Endothelial cell of umbilical vein (primary cell): Measurements from ENCODE around the gene DDR2. TPM values are rescaled to one million over a fixed set of nuclear protein-coding genes. Genes with fewer than 3 reads are reported as not detected.

Experiments
- BruUV-seq: library from RNA; stranded (reverse); fragments of 400-500 nt; replicated peaks from 2 replicates; lab custom pipeline; 2021; lab: Mats Ljungman, UMichigan
- CTCF ChIA-PET: fragments of 300-600, 350-600 bp; sonication (Branson Sonifier 250); formaldehyde crosslinking; loops from one replicate; lab custom pipeline; 2021; ENCODE audit warnings: antibody characterized with exemption, inconsistent platforms; lab: Charles Lee
- POLR2A ChIA-PET: fragments of 300-600, 350-600 bp; sonication (Branson Sonifier 250); formaldehyde crosslinking; loops from one replicate; lab custom pipeline; 2021; ENCODE audit warnings: antibody characterized with exemption, inconsistent platforms; lab: Charles Lee
- DNase-seq: peaks from one replicate; pipeline ENCODE4 v3.0.0-alpha.2; 2011; ENCODE audit warnings: low read depth, low spot score
- FAIRE-seq: peaks from 2 replicates; lab custom pipeline; 2011; peaks lifted over from hg19 to GRCh38; lab: Jason Lieb, UNC
- H2AFZ ChIP-seq: 2 replicates; pipeline ENCODE4 v1.6.0; 2012; ENCODE audit warnings: low read depth, low read length, control low read depth, inconsistent platforms
- H3K27ac ChIP-seq: 2 replicates; pipeline ENCODE4 v1.5.1; 2011; ENCODE audit warnings: low read depth, mild to moderate bottlenecking, control low read depth, low read length, moderate library complexity; ENCODE audit not compliant: insufficient read depth
- H3K27me3 ChIP-seq, 2 experiments: 2 replicates each; pipeline versions ENCODE4 v1.6.0 to v1.6.1; 2011; ENCODE audit warnings: low read length in 2 of 2, mixed read lengths in 1 of 2; ENCODE audit not compliant: control insufficient read depth in 2 of 2, insufficient read depth in 2 of 2
- H3K36me3 ChIP-seq, 2 experiments: 2 replicates in 1 of 2; 3 replicates in 1 of 2; pipeline ENCODE4 v1.5.1; 2011; ENCODE audit warnings: low read length in 2 of 2, mild to moderate bottlenecking in 1 of 2, moderate library complexity in 1 of 2; ENCODE audit not compliant: control insufficient read depth in 2 of 2, insufficient read depth in 2 of 2; ENCODE audit errors: extremely low read depth in 1 of 2
- H3K4me1 ChIP-seq: 3 replicates; pipeline ENCODE4 v1.5.1; 2011; ENCODE audit warnings: mild to moderate bottlenecking, low read length; ENCODE audit not compliant: control insufficient read depth, insufficient read depth; ENCODE audit errors: extremely low read depth
- H3K4me2 ChIP-seq: 2 replicates; pipeline ENCODE4 v1.6.1; 2011; ENCODE audit warnings: low read length, control low read depth, mixed read lengths; ENCODE audit not compliant: insufficient read depth
- H3K4me3 ChIP-seq, 3 experiments: fragments of 200-600 bp in 1 of 3; sonication (generic), shearing (Covaris generic) in 1 of 3; replicated peaks in 1 of 3; 2 replicates each; pipeline ENCODE4 v1.5.1; 2011 to 2016; ENCODE audit warnings: control low read depth in 3 of 3, low read length in 3 of 3, mild to moderate bottlenecking in 2 of 3, inconsistent platforms in 1 of 3, low read depth in 1 of 3, moderate library complexity in 1 of 3; ENCODE audit not compliant: insufficient read depth in 1 of 3
- H3K79me2 ChIP-seq: 2 replicates; pipeline ENCODE4 v1.6.0; 2012; ENCODE audit warnings: low read length, inconsistent platforms; ENCODE audit not compliant: control insufficient read depth, insufficient read depth
- H3K9ac ChIP-seq: replicated peaks from 2 replicates; pipeline ENCODE3; 2011; ENCODE audit warnings: low read length, control low read depth; ENCODE audit not compliant: insufficient read depth; ENCODE audit errors: extremely low read depth
- H3K9me1 ChIP-seq: replicated peaks from 3 replicates; pipeline ENCODE4 v1.6.0; 2011; ENCODE audit warnings: mild to moderate bottlenecking, low read length; ENCODE audit not compliant: control insufficient read depth, insufficient read depth; ENCODE audit errors: extremely low read depth
- H3K9me3 ChIP-seq: replicated peaks from 2 replicates; pipeline ENCODE4 v1.5.1; 2012; ENCODE audit warnings: low read length, inconsistent platforms; ENCODE audit not compliant: control insufficient read depth, insufficient read depth
- H4K20me1 ChIP-seq: replicated peaks from 2 replicates; pipeline ENCODE3; 2011; ENCODE audit warnings: mild to moderate bottlenecking, low read length; ENCODE audit not compliant: control insufficient read depth, insufficient read depth; ENCODE audit errors: extremely low read depth
- EZH2 ChIP-seq: IDR thresholded peaks from 2 replicates; pipeline ENCODE4 v1.6.1; 2012; ENCODE audit warnings: borderline replicate concordance, low read depth, mild to moderate bottlenecking, moderate library complexity, low read length, inconsistent platforms; ENCODE audit not compliant: severe bottlenecking
- GATA2 ChIP-seq: IDR thresholded peaks from 2 replicates; pipeline ENCODE4 v1.7.0; 2011; ENCODE audit warnings: low read depth, mild to moderate bottlenecking, moderate library complexity, mixed read lengths, low read length; ENCODE audit not compliant: insufficient read length, insufficient read depth
- JUN ChIP-seq: IDR thresholded peaks from 2 replicates; pipeline ENCODE4 v1.6.1; 2011; ENCODE audit warnings: borderline replicate concordance, low read depth; ENCODE audit not compliant: insufficient read length, insufficient read depth
- MYC ChIP-seq: IDR thresholded peaks from one replicate; pipeline ENCODE4 v1.6.1; 2011; ENCODE audit warnings: mild to moderate bottlenecking, low read depth, low read length
- POLR2A ChIP-seq: IDR thresholded peaks from 2 replicates; pipeline ENCODE4 v1.6.1; 2012; ENCODE audit warnings: low read depth, mild to moderate bottlenecking, control low read depth, low read length
- POLR2AphosphoS5 ChIP-seq: IDR thresholded peaks from 2 replicates; pipeline ENCODE4 v1.6.1; 2012; ENCODE audit warnings: low read depth, mild to moderate bottlenecking, control low read depth, low read length, moderate library complexity; ENCODE audit not compliant: insufficient read depth
- dilution Hi-C: fragments of 300-500 bp; cut with MboI; formaldehyde crosslinking; loops from one replicate; pipeline ENCODE4 v1.15.0; 2019; ENCODE audit warnings: low sequenced_read_pairs; ENCODE audit not compliant: extremely low pct_ligation_motif_present
- intact Hi-C: fragments of 100-400 bp; cut with micrococcal nuclease; formaldehyde crosslinking; loops from one replicate; pipeline ENCODE4 v1.10.0; 2022
- polyA plus RNA-seq, 4 experiments: library from polyadenylated mRNA; depleted of rRNA in 3 of 4; stranded (reverse) in 3 of 4; unstranded in 1 of 4; fragments of >200 nt; gene quantifications; 2 replicates each; pipeline versions ENCODE4 v1.2.1 to v1.2.3, GENCODE V29; 2011 to 2012; ENCODE audit warnings: missing spikeins in 1 of 4
- total RNA-seq: library from RNA; stranded (reverse); gene quantifications from 2 replicates; pipeline ENCODE4 v1.2.3, GENCODE V29; 2021
- TF ChIP-seq, protein P1 (sequence below), 2 donors: IDR thresholded peaks; 1 replicate in 1 of 2; 2 replicates in 1 of 2; pipeline ENCODE4 v1.5.1; 2011; ENCODE audit warnings: low read length in 2 of 2, mild to moderate bottlenecking in 2 of 2, moderate library complexity in 2 of 2, control low read depth in 1 of 2, inconsistent platforms in 1 of 2, low read depth in 1 of 2; ENCODE audit not compliant: insufficient read depth in 1 of 2; ENCODE audit errors: extremely low read depth in 1 of 2
- TF ChIP-seq, protein P2 (sequence below): IDR thresholded peaks from 2 replicates; pipeline ENCODE4 v1.6.1; 2011; ENCODE audit not compliant: insufficient read depth, insufficient read length

DDR2 gene
- total and polyA plus RNA-seq, 2 donors (not counting 3 experiments of a cell fraction or from before 2014, with no cell fraction given), result 27.8 to 30.8 TPM

DNA sequence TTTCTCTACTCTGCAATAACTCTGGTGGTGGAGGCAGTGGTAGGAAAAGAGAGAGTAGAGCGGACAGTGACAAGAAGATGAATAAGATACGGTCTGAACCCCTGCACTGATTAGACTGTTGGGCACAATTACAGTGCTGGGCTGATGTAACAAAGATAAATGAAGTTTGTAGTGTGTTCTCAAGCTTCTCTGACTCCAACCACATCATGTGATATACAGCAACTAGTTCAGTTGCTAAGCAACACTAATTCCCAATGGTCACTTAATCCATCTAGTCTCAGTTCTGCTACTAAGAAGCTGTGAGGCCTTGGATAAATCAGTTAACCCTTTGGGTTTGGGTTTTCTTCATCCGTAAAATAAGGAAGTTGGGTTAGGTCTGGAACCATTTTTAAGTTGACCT is 17.3 kb downstream of the DDR2 start:
- Histone ChIP-seq H3K36me3 (no peaks in the 10 kb centered on the region), H3K4me2 (no peak overlapping the region), H3K9me1 (no peaks in the 10 kb centered on the region), H3K4me3 (no peak overlapping the region), H3K79me2 (peaks cover 30% of the 10 kb centered on the region), H3K9me3 (no peaks in the 10 kb centered on the region), H3K4me1 (no peaks in the 10 kb centered on the region), H3K9ac (no peak overlapping the region), H2AFZ (no peak overlapping the region), H3K27me3 (no peaks in the 10 kb centered on the region), H4K20me1 (no peaks in the 10 kb centered on the region), H3K27ac (no peak overlapping the region)
- intact Hi-C loops, result no loop called here
- POLR2A ChIA-PET, result no interaction called here
- FAIRE-seq (no peak), DNase-seq (no peak)
- TF ChIP-seq EZH2, result no peak
- TF ChIP-seq POLR2AphosphoS5, result no peak
- no peak for TF ChIP-seq POLR2A
- TF ChIP-seq GATA2, result no peak
- TF ChIP-seq MYC, result no peak
- TF ChIP-seq, protein P1, sequence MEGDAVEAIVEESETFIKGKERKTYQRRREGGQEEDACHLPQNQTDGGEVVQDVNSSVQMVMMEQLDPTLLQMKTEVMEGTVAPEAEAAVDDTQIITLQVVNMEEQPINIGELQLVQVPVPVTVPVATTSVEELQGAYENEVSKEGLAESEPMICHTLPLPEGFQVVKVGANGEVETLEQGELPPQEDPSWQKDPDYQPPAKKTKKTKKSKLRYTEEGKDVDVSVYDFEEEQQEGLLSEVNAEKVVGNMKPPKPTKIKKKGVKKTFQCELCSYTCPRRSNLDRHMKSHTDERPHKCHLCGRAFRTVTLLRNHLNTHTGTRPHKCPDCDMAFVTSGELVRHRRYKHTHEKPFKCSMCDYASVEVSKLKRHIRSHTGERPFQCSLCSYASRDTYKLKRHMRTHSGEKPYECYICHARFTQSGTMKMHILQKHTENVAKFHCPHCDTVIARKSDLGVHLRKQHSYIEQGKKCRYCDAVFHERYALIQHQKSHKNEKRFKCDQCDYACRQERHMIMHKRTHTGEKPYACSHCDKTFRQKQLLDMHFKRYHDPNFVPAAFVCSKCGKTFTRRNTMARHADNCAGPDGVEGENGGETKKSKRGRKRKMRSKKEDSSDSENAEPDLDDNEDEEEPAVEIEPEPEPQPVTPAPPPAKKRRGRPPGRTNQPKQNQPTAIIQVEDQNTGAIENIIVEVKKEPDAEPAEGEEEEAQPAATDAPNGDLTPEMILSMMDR (IDR thresholded peaks at IDR 0.05; ENCODE audit: extremely low read depth in 1 of 2, insufficient read depth in 1 of 2, low read depth in 1 of 2, low read length in 2 of 2), result no peak
- no peak for TF ChIP-seq JUN
- TF ChIP-seq, protein P2, sequence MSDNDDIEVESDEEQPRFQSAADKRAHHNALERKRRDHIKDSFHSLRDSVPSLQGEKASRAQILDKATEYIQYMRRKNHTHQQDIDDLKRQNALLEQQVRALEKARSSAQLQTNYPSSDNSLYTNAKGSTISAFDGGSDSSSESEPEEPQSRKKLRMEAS, result no peak
- CTCF ChIA-PET, result interaction anchor here (1.5 kb wide), 1 partner anchor 9 kb away, joined by 4 read pairs; no protein-coding TSS in a partner anchor
- dilution Hi-C loops, result no loop called here
- BruUV-seq, result no TSS peak
